ENCODE measurements around the gene CPSF6. TPM values are rescaled to one million over a fixed set of nuclear protein-coding genes. Genes with fewer than 3 reads are reported as not detected.
A peak's percentile ranks its signal among the peaks of the same experiment; 100 is the strongest.

Gene CPSF6
- total RNA-seq, 1 experiment from 2014 or later: 77.9 TPM

- no TSS peak for BruUV-seq (replicated peaks)
- ChIA-PET POLR2A (ENCODE audit: unreplicated experiment) (no interaction called here), CTCF (interaction anchor here (0.7 to 1.1 kb wide), 2 partner anchors 244 to 278 kb away, joined by 4 to 9 read pairs; no protein-coding TSS in a partner anchor)
- Histone ChIP-seq H3K27ac (no peak overlapping the region), H4K20me1 (ENCODE audit: insufficient read depth) (no peaks in the 10 kb centered on the region), H3F3A (ENCODE audit: insufficient read depth, low read depth) (no peaks in the 10 kb centered on the region), H3K4me3 (no peak overlapping the region), H3K79me2 (ENCODE audit: low read depth) (no peaks in the 10 kb centered on the region), H3K36me3 (ENCODE audit: low read depth) (no peaks in the 10 kb centered on the region), H3K4me2 (no peak overlapping the region), H3K9me2 (ENCODE audit: insufficient read depth) (no peaks in the 10 kb centered on the region), H3K9me3 (ENCODE audit: insufficient read depth, low read depth) (no peaks in the 10 kb centered on the region), H3K4me1 (replicated peaks; ENCODE audit: insufficient read depth) (no peaks in the 10 kb centered on the region), H2AFZ (no peak overlapping the region), H3K27me3 (ENCODE audit: insufficient read depth, low read depth) (no peaks in the 10 kb centered on the region)
- intact Hi-C loops (cut with micrococcal nuclease; ENCODE audit: unreplicated experiment): loop anchor here (2.0 kb wide), 1 partner anchor 66 kb away; no protein-coding TSS in a partner anchor
- no peak for DNase-seq
- TF ChIP-seq CTCF (conservative IDR thresholded peaks at IDR 0.05): peak; percentile 49; the same call in 1 of the 2 replicates
- TF ChIP-seq EZH2 (IDR thresholded peaks at IDR 0.05; ENCODE audit: low read depth): no peak
Measured at GRCh38 chr12:69291278-69291593, 51.9 kb downstream of the CPSF6 start.

GRCh38 chr12:69298133-69298532 lies 58.8 kb downstream of the CPSF6 start:
- BruUV-seq (replicated peaks): no TSS peak
- no peak overlapping the region for H3K4me2 ChIP-seq
- intact Hi-C loops (cut with micrococcal nuclease; ENCODE audit: unreplicated experiment): no loop called here
- H3F3A ChIP-seq (ENCODE audit: insufficient read depth, low read depth): no peaks in the 10 kb centered on the region
- no peak overlapping the region for H3K27ac ChIP-seq
- TF ChIP-seq CTCF (conservative IDR thresholded peaks at IDR 0.05): no peak
- no peak for TF ChIP-seq EZH2 (IDR thresholded peaks at IDR 0.05; ENCODE audit: low read depth)
- H3K79me2 ChIP-seq (ENCODE audit: low read depth): no peaks in the 10 kb centered on the region
- no peak overlapping the region for H3K4me3 ChIP-seq
- H3K27me3 ChIP-seq (ENCODE audit: insufficient read depth, low read depth): no peaks in the 10 kb centered on the region
- no peaks in the 10 kb centered on the region for H3K36me3 ChIP-seq (ENCODE audit: low read depth)
- CTCF ChIA-PET: interaction anchor here (1.0 kb wide), 1 partner anchor 273 kb away, joined by 3 read pairs; no protein-coding TSS in a partner anchor
- no peak for DNase-seq
- no peaks in the 10 kb centered on the region for H3K9me2 ChIP-seq (ENCODE audit: insufficient read depth)
- H4K20me1 ChIP-seq (ENCODE audit: insufficient read depth): no peaks in the 10 kb centered on the region
- no peaks in the 10 kb centered on the region for H3K9me3 ChIP-seq (ENCODE audit: insufficient read depth, low read depth)
- H3K4me1 ChIP-seq (replicated peaks; ENCODE audit: insufficient read depth): no peaks in the 10 kb centered on the region
- POLR2A ChIA-PET (ENCODE audit: unreplicated experiment): no interaction called here
- no peak overlapping the region for H2AFZ ChIP-seq

- Histone ChIP-seq H3K9me3 (ENCODE audit: insufficient read depth, low read depth) (no peaks in the 10 kb centered on the region), H4K20me1 (ENCODE audit: insufficient read depth) (no peaks in the 10 kb centered on the region), H3K4me3 (no peak overlapping the region), H3K9me2 (ENCODE audit: insufficient read depth) (no peaks in the 10 kb centered on the region), H3K36me3 (ENCODE audit: low read depth) (no peaks in the 10 kb centered on the region), H3K27ac (no peak overlapping the region), H2AFZ (no peak overlapping the region), H3K4me2 (no peak overlapping the region), H3K79me2 (ENCODE audit: low read depth) (no peaks in the 10 kb centered on the region), H3F3A (ENCODE audit: insufficient read depth, low read depth) (no peaks in the 10 kb centered on the region), H3K4me1 (replicated peaks; ENCODE audit: insufficient read depth) (no peaks in the 10 kb centered on the region), H3K27me3 (ENCODE audit: insufficient read depth, low read depth) (no peaks in the 10 kb centered on the region)
- no peak for TF ChIP-seq EZH2 (IDR thresholded peaks at IDR 0.05; ENCODE audit: low read depth)
- TF ChIP-seq CTCF (conservative IDR thresholded peaks at IDR 0.05): no peak
- ChIA-PET CTCF (interaction anchor here (1.0 kb wide), 1 partner anchor 272 kb away, joined by 3 read pairs; no protein-coding TSS in a partner anchor), POLR2A (ENCODE audit: unreplicated experiment) (no interaction called here)
- no peak for DNase-seq
- BruUV-seq (replicated peaks): no TSS peak
- intact Hi-C loops (cut with micrococcal nuclease; ENCODE audit: unreplicated experiment): no loop called here
Measured at GRCh38 chr12:69298947-69299346, 59.6 kb downstream of the CPSF6 start.
